GM10248 (cell line): ENCODE measurements around the gene CHAD.

Source experiments
- CTCF ChIA-PET: fragments of 300-600 bp; sonication (Branson Sonifier 250); formaldehyde crosslinking; extraction: SDS; loops from one replicate; lab custom pipeline; 2021; ENCODE audit warnings: antibody characterized with exemption; lab: Yijun Ruan, JAX
- POLR2A ChIA-PET: fragments of 350-650 bp; sonication (Branson Sonifier 250); formaldehyde crosslinking; extraction: SDS; loops from one replicate; lab custom pipeline; 2020; ENCODE audit warnings: antibody characterized with exemption; lab: Yijun Ruan, JAX
- DNase-seq: peaks from one replicate; pipeline ENCODE4 v3.0.0; 2012; ENCODE audit errors: extremely low spot score
- TF ChIP-seq, protein P1 (sequence below): IDR thresholded peaks from 2 replicates; pipeline ENCODE4 v1.5.1; 2012; ENCODE audit warnings: mild to moderate bottlenecking, low read depth; ENCODE audit errors: extremely low read depth, missing control alignments, control extremely low read depth

Gene CHAD

DNA sequence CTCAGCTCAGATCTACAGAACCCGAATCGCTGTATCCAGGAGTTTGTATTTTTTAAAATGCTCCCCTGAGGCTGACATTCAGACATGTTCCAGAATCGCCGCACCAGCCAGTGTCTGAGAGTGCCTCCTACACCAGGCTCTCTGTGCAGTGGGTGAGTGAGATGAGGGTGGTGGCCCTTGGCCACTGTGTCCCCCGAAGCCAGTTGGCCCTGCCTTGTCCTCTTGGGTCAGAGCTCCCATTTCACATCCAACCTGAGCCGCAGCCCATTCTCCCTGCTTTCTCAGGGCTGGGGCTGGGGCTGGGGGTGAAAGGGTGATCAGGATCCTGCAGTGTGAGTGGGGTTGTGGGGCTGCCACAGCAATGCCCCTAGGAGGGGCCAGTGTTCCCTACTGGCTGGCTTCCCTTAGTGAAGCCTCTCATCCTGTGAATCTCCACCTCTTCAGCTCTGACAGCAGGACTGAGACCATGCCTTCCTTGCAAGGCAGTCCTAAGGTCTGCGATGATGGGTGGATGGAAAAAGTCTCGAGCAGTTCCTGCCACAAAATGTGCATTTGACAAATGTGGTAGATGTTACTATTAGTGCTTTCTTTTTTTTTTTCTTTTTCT lies 26.6 kb upstream of the CHAD start:
- DNase-seq = no peak
- POLR2A ChIA-PET = no interaction called here
- CTCF ChIA-PET = interaction anchor here (1.5 kb wide), 1 partner anchor 16 kb away, joined by 5 read pairs; the partner anchor contains the start of gene RSAD1
- TF ChIP-seq, protein P1, sequence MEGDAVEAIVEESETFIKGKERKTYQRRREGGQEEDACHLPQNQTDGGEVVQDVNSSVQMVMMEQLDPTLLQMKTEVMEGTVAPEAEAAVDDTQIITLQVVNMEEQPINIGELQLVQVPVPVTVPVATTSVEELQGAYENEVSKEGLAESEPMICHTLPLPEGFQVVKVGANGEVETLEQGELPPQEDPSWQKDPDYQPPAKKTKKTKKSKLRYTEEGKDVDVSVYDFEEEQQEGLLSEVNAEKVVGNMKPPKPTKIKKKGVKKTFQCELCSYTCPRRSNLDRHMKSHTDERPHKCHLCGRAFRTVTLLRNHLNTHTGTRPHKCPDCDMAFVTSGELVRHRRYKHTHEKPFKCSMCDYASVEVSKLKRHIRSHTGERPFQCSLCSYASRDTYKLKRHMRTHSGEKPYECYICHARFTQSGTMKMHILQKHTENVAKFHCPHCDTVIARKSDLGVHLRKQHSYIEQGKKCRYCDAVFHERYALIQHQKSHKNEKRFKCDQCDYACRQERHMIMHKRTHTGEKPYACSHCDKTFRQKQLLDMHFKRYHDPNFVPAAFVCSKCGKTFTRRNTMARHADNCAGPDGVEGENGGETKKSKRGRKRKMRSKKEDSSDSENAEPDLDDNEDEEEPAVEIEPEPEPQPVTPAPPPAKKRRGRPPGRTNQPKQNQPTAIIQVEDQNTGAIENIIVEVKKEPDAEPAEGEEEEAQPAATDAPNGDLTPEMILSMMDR = no peak

DNA sequence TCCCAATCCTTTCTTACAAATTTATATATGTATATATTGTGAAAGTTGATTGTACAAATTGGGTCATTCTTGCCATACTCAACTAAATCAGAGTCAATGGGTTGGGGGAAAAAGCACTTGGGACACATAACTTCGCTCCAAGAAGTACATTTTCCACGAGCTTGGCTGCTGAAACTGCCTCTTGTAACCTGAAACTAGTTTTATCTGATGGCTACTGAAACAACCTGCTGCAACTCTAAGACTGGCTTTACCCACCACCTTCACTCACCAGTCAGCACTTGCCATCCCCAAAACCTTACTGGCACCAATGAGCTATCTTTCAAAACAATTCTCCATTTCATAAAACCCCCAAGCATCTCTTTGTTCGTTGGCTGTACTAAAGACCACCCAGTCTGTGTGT lies 25.1 kb upstream of the CHAD start:
- POLR2A ChIA-PET = no interaction called here
- TF ChIP-seq, protein P1 = no peak
- CTCF ChIA-PET = interaction anchor here (0.9 to 2.5 kb wide), 9 partner anchors 8 to 137 kb away, joined by 3 to 16 read pairs (median 5); partner anchors contain the start of gene RSAD1
- no peak for DNase-seq

DNA sequence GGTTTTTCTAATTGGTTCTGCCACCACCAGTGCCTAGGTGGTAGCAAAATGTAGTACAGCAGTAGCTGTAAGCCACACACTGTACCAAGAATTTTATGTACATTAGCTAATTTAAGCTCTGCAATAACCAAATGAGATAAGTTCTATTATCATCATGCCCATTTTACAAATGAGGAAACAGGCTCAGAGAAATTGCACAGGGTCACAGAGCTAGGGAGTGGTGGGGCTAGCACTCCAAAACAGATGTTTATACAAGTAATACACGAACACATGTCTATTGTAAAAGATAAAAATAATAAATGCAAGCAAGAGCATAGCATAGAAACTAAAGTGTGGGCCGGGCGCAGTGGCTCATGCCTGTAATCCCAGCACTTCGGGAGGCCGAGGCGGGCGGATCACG lies 23.5 kb upstream of the CHAD start:
- no peak for DNase-seq
- TF ChIP-seq, protein P1 = no peak
- ChIA-PET CTCF (interaction anchor here (0.7 to 2.5 kb wide), 6 partner anchors 8 to 54 kb away, joined by 3 to 16 read pairs (median 4); no protein-coding TSS in a partner anchor), POLR2A (no interaction called here)

DNA sequence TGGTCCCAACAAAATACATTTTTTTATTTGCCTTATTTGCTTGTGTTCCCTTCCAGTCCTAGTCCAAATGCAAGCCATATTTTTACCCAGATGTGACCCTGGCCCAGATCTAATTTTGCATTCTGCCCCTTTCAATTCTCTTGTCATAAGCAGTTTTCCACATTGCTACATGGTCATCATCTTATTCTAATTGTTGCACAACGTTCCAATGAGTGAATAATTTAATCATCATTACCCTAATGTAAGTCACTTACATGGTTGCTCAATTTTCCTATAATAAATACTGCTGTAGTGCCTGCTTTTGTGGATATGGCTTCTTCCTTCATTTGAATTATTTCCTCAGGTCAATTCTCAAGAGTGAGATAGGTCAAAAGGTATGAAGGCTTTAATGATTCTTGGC lies 22.8 kb upstream of the CHAD start:
- CTCF ChIA-PET = interaction anchor here (0.5 to 2.1 kb wide), 4 partner anchors 9 to 55 kb away, joined by 3 to 5 read pairs (median 3); no protein-coding TSS in a partner anchor
- POLR2A ChIA-PET = no interaction called here

DNA sequence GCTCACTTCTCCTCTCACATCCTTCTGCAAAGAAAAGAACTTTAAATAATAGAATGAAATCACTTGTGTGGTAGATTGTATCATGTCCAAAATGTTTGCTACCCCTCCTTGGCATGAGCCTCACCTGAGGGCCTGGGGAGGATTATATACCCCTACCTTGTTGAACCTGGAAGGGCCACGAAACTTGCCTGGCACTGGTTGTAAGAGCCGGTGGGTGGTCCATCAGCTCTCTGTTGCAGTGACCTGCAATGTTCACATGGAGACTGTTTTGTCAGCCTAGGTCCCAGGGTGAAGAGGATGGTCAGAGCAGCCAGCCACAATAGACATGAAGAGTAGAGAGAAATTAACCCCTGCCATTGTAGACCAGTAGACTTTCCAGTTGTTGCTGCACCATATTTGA lies 20.2 kb upstream of the CHAD start:
- no peak for DNase-seq
- TF ChIP-seq, protein P1 = no peak
- ChIA-PET CTCF (interaction anchor here (1.5 to 4.2 kb wide), 6 partner anchors 9 to 137 kb away, joined by 4 to 17 read pairs (median 6); partner anchors contain the start of gene LRRC59), POLR2A (no interaction called here)

More for the DNA sequence above, 22.8 kb upstream of the CHAD start:
- TF ChIP-seq, protein P1 = no peak
- DNase-seq = no peak

DNA sequence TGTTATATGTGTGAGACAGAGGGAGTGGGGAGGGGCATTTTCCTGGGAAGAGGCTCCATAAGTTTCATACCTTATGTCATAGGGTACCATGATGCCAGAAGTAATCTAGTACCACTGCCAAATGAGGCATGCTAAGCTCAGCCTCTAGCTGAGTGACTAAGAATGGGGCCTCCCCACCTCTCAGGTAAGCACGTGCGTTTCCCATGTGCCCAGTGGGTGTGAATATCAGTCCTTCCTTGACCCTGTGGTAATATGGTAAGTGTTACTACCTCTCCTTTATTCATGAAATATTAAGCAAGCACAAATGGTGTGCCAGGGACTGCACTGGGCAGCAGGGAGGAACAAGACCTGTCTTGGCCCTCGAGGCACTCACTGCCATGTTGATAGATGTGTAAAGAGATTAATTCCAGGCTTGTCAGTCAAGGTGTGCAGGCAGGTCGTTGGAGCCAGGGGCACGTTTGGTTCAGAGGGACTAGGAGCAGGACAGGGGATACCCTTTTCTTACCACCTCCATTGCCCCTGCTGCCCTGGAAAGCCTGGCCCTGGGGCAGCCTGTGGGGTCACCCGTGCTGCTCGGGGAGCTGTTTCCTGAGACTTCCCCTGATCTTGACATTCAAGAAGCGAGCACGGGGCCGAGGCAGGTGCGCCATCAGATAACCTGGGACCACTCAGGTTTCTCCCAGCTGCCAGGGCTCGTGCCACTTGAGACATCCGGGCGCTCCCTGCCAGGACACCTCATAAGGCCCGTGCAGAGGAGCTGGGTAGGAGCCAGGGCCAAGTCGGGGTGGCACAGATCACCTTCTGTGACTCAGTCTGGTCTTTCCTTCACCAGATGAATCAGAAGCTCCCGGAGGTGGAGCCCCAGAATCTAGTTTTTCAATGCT lies 18.8 kb upstream of the CHAD start:
- DNase-seq = no peak
- TF ChIP-seq, protein P1 = no peak
- POLR2A ChIA-PET = no interaction called here
- CTCF ChIA-PET = interaction anchor here (0.6 to 6.8 kb wide), 8 partner anchors 8 to 139 kb away, joined by 3 to 70 read pairs (median 6); partner anchors contain the start of gene LRRC59
